SK-N-SH treated with all-trans-retinoic acid at 6 μM for 48 hours (cell line): Measurements from ENCODE around the gene UBA1.

Source experiments
- BACH2 ChIP-seq: fragments of 250-450 bp; sonication (Bioruptor Pico); IDR thresholded peaks from 2 replicates; pipeline ENCODE4 v1.9.0; 2021; ENCODE audit warnings: mild to moderate bottlenecking, borderline replicate concordance
- CSDC2 ChIP-seq: fragments of 250-450 bp; sonication (Bioruptor Pico); IDR thresholded peaks from 2 replicates; pipeline ENCODE4 v1.5.0; 2020; ENCODE audit warnings: mild to moderate bottlenecking, moderate library complexity
- OSR1 ChIP-seq: fragments of 250-450 bp; sonication (Bioruptor Pico); IDR thresholded peaks from 2 replicates; pipeline ENCODE4 v1.8.0; 2022; ENCODE audit warnings: moderate library complexity, mild to moderate bottlenecking, inconsistent platforms
- PATZ1 ChIP-seq: fragments of 250-450 bp; sonication (Bioruptor Pico); IDR thresholded peaks from 2 replicates; pipeline ENCODE4 v1.8.0; 2020; ENCODE audit warnings: mild to moderate bottlenecking, moderate library complexity, borderline replicate concordance
- RARB ChIP-seq: fragments of 250-450 bp; sonication (Bioruptor Pico); IDR thresholded peaks from 2 replicates; pipeline ENCODE4 v1.8.0; 2021; ENCODE audit warnings: mild to moderate bottlenecking, moderate library complexity
- ZFP3 ChIP-seq: fragments of 250-450 bp; sonication (Bioruptor Pico); IDR thresholded peaks from 2 replicates; pipeline ENCODE4 v1.5.0; 2020; ENCODE audit warnings: mild to moderate bottlenecking, moderate library complexity

- TF ChIP-seq CSDC2 (CRISPR knock-in tag) (no peak), PATZ1 (no peak), RARB (CRISPR knock-in tag) (no peak), BACH2 (no peak), OSR1 (CRISPR knock-in tag) (no peak), ZFP3 (CRISPR knock-in tag) (no peak)
These were observed 56.4 kb downstream of the UBA1 start for GRCh38 chrX:47250017-47250347.
